Endodermal cell (in vitro differentiated cells): Measurements from ENCODE around the gene IMMP2L. TPM values are rescaled to one million over a fixed set of nuclear protein-coding genes. Genes with fewer than 3 reads are reported as not detected.

Source experiments
- DNase-seq: peaks from one replicate; pipeline ENCODE4 v3.0.0-alpha.2; 2017
- H3K27ac ChIP-seq: 2 replicates; pipeline ENCODE4 v1.5.1; 2013; ENCODE audit warnings: mild to moderate bottlenecking, low read depth, low read length, moderate library complexity
- H3K27me3 ChIP-seq: 2 replicates; pipeline ENCODE4 v1.6.1; 2013; ENCODE audit warnings: mild to moderate bottlenecking, low read length, moderate library complexity; ENCODE audit not compliant: insufficient read depth, control insufficient read depth, poor library complexity, severe bottlenecking
- H3K36me3 ChIP-seq: 2 replicates; pipeline ENCODE4 v1.7.0; 2013; ENCODE audit warnings: mild to moderate bottlenecking, low read length, moderate library complexity; ENCODE audit not compliant: control insufficient read depth, insufficient read depth
- H3K4me1 ChIP-seq: one replicate; pipeline ENCODE4 v1.7.0; 2013; ENCODE audit warnings: low read length; ENCODE audit not compliant: control insufficient read depth, insufficient read depth
- H3K4me3 ChIP-seq: 2 replicates; pipeline ENCODE4 v1.5.1; 2013; ENCODE audit warnings: mild to moderate bottlenecking, low read length, moderate library complexity
- H3K9ac ChIP-seq: 2 replicates; pipeline ENCODE4 v1.6.1; 2013; ENCODE audit warnings: mild to moderate bottlenecking, low read length, moderate library complexity; ENCODE audit not compliant: poor library complexity, severe bottlenecking; ENCODE audit errors: extremely low read depth
- H3K9me3 ChIP-seq: 2 replicates; pipeline ENCODE4 v1.6.1; 2013; ENCODE audit warnings: mild to moderate bottlenecking, low read length, moderate library complexity; ENCODE audit not compliant: control insufficient read depth
- H3K27ac Mint-ChIP-seq: 2 replicates; pipeline ENCODE4 v1.8.0; 2020; ENCODE audit warnings: mixed read lengths
- H3K27me3 Mint-ChIP-seq: 2 replicates; pipeline ENCODE4 v1.8.0; 2021; ENCODE audit warnings: mild to moderate bottlenecking, mixed read lengths; ENCODE audit not compliant: insufficient read depth
- H3K36me3 Mint-ChIP-seq: 2 replicates; pipeline ENCODE4 v1.8.0; 2020; ENCODE audit warnings: low read depth, mixed read lengths
- H3K4me1 Mint-ChIP-seq: 2 replicates; pipeline ENCODE4 v1.8.0; 2020; ENCODE audit warnings: mixed read lengths
- H3K4me3 Mint-ChIP-seq: 2 replicates; pipeline ENCODE4 v1.8.0; 2020; ENCODE audit warnings: mild to moderate bottlenecking, moderate library complexity, mixed read lengths
- H3K9me3 Mint-ChIP-seq: 2 replicates; pipeline ENCODE4 v1.8.0; 2020; ENCODE audit warnings: mild to moderate bottlenecking, mixed read lengths
- CTCF ChIP-seq: fragments of 200-600 bp; sonication (generic); conservative IDR thresholded peaks from 2 replicates; pipeline ENCODE4 v1.5.0; 2021; ENCODE audit warnings: antibody characterized with exemption, mild to moderate bottlenecking
- WGBS, 2 experiments: methylation state at CpG; one replicate each; pipeline versions ENCODE4 v1.1.5 to v1.1.7; 2013; ENCODE audit warnings: missing lambda C conversion rate in 2 of 2, mixed read lengths in 1 of 2; ENCODE audit not compliant: insufficient coverage in 1 of 2, insufficient read length in 1 of 2; 5-methylcytosine and 5-hydroxymethylcytosine counted together
- total RNA-seq, 2 donors: library from RNA; stranded (reverse); fragmentation: NEBNext Ultra II Directional in 1 of 2; extraction: Animal tissue kit (Norgen Biotek cat#: 25700) in 1 of 2; gene quantifications; 2 replicates in 1 of 2; 3 replicates in 1 of 2; pipeline ENCODE4 v1.2.1, GENCODE V29; 2021

IMMP2L gene
- total RNA-seq, 2 donors from 2014 or later, result 17.7 to 19.4 TPM

GRCh38 chr7:111516612-111517011 is 45.7 kb downstream of the IMMP2L start:
- Histone ChIP-seq H3K27me3 (no peaks in the 10 kb centered on the region), H3K4me1 (no peaks in the 10 kb centered on the region), H3K36me3 (no peaks in the 10 kb centered on the region), H3K9ac (no peak overlapping the region), H3K27ac (no peak overlapping the region), H3K9me3 (no peaks in the 10 kb centered on the region), H3K4me3 (no peak overlapping the region)
- no peak overlapping the region for H3K4me3 Mint-ChIP-seq
- peaks cover 4% of the 10 kb centered on the region for H3K36me3 Mint-ChIP-seq
- no peak overlapping the region for H3K27ac Mint-ChIP-seq
- no peaks in the 10 kb centered on the region for H3K4me1 Mint-ChIP-seq
- no peak for DNase-seq
- no peaks in the 10 kb centered on the region for H3K27me3 Mint-ChIP-seq
- no peak for TF ChIP-seq CTCF
- H3K9me3 Mint-ChIP-seq, result no peaks in the 10 kb centered on the region
- WGBS, 2 experiments, result 96% methylated on average over 4 of the region's 4 CpGs; no CpG with 5 or more reads in 1 of the 2 experiments

DNA sequence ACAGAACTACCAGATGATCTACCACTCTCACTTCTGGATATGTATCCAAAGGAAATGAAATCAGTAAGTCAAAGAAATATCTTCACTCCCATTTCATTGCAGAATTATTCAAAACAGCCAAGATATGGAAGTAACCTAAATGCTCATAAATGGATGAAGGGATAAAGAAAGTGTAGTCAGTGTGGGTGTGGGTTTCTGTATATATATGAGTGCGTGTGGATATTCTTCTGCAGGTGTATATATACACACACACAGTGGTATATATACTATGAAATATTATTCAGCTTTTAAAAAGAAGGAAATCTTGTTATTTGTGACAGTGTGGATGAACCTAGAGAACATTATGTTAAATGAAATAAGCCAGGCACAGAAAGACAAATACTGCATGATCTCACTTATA is 48.7 kb downstream of the IMMP2L start:
- H3K27ac Mint-ChIP-seq, result no peak overlapping the region
- no peak overlapping the region for H3K4me3 Mint-ChIP-seq

GRCh38 chr7:111511845-111512244 is 50.4 kb downstream of the IMMP2L start:
- peaks cover 6% of the 10 kb centered on the region for H3K36me3 Mint-ChIP-seq
- DNase-seq, result no peak
- Histone ChIP-seq H3K36me3 (no peaks in the 10 kb centered on the region), H3K4me1 (no peaks in the 10 kb centered on the region), H3K4me3 (no peak overlapping the region), H3K9ac (no peak overlapping the region), H3K9me3 (no peaks in the 10 kb centered on the region), H3K27me3 (no peaks in the 10 kb centered on the region), H3K27ac (no peak overlapping the region)
- TF ChIP-seq CTCF, result no peak
- peaks cover 2% of the 10 kb centered on the region for H3K9me3 Mint-ChIP-seq
- no peak overlapping the region for H3K27ac Mint-ChIP-seq
- no peak overlapping the region for H3K4me3 Mint-ChIP-seq
- no peaks in the 10 kb centered on the region for H3K27me3 Mint-ChIP-seq
- H3K4me1 Mint-ChIP-seq, result peaks cover 1% of the 10 kb centered on the region
- 97 to 100% methylated on average over 1 to 4 of the region's 4 CpGs for WGBS, 2 experiments

More for the DNA sequence above, 48.7 kb downstream of the IMMP2L start:
- WGBS, 2 experiments, result no CpG with 5 or more reads among the region's 1 CpG
- Mint-ChIP-seq H3K9me3 (no peaks in the 10 kb centered on the region), H3K4me1 (no peaks in the 10 kb centered on the region), H3K27me3 (no peaks in the 10 kb centered on the region), H3K36me3 (no peaks in the 10 kb centered on the region)
- no peaks in the 10 kb centered on the region for H3K4me1 ChIP-seq
- H3K27me3 ChIP-seq, result no peaks in the 10 kb centered on the region
- DNase-seq, result no peak
- no peak overlapping the region for H3K9ac ChIP-seq
- H3K36me3 ChIP-seq, result no peaks in the 10 kb centered on the region
- H3K9me3 ChIP-seq, result no peaks in the 10 kb centered on the region
- H3K4me3 ChIP-seq, result no peak overlapping the region
- no peak overlapping the region for H3K27ac ChIP-seq
- no peak for TF ChIP-seq CTCF
